A549 treated with RU486 at 1 μM for 4 hours (cell line): ENCODE data around the gene DERA. TPM values are rescaled to one million over a fixed set of nuclear protein-coding genes. Genes with fewer than 3 reads are reported as not detected.

Experiments
- total RNA-seq: library from RNA; stranded (reverse); fragments of 200-300 nt; extraction: Qiagen RNA extraction; gene quantifications from 5 replicates; pipeline ENCODE4 v1.2.3, GENCODE V29; 2022; ENCODE audit warnings: low read depth

Gene DERA
- 38.4 to 53.2 TPM (median 43.2 TPM) in 5 replicates for total RNA-seq

GRCh38 chr12:15910864-15911721, at the start of gene DERA:
TSS of gene DERA (plus strand) at chr12:15911332. CDS start at chr12:15911384, 52 bp downstream.

GRCh38 chr12:15882118-15882971, 28.8 kb upstream of the DERA start, which contains the start of gene STRAP:
TSS of gene STRAP (plus strand) at chr12:15882387. CDS start at chr12:15882708, 321 bp downstream.

Other genes with a start within 250 kb of the DERA start
- 28.6 to 36.8 TPM (median 34.4 TPM) in 5 replicates for gene EPS8, start 121.9 kb upstream of the DERA start, total RNA-seq
- 146 to 210 TPM (median 197 TPM) in 5 replicates for gene STRAP, start 28.9 kb upstream of the DERA start, total RNA-seq